KOPT-K1 (cell line): ENCODE results near the gene GSDME.

Experiments used
- H3K27ac ChIP-seq: fragments of 200-600 bp; sonication (generic); 2 replicates; pipeline ENCODE4 v1.5.1; 2016; ENCODE audit warnings: antibody characterized with exemption, mild to moderate bottlenecking, low read depth, low read length; ENCODE audit not compliant: poor library complexity, severe bottlenecking
- H3K36me3 ChIP-seq: fragments of 200-600 bp; sonication (generic); 2 replicates; pipeline ENCODE4 v1.5.1; 2017; ENCODE audit warnings: antibody characterized with exemption, mild to moderate bottlenecking, low read length, moderate library complexity; ENCODE audit not compliant: insufficient read depth
- H3K9me3 ChIP-seq: fragments of 200-600 bp; sonication (generic); 2 replicates; pipeline ENCODE4 v1.5.1; 2017; ENCODE audit warnings: antibody characterized with exemption, low read length, mild to moderate bottlenecking; ENCODE audit not compliant: insufficient read depth, poor library complexity, severe bottlenecking

The GSDME gene

DNA sequence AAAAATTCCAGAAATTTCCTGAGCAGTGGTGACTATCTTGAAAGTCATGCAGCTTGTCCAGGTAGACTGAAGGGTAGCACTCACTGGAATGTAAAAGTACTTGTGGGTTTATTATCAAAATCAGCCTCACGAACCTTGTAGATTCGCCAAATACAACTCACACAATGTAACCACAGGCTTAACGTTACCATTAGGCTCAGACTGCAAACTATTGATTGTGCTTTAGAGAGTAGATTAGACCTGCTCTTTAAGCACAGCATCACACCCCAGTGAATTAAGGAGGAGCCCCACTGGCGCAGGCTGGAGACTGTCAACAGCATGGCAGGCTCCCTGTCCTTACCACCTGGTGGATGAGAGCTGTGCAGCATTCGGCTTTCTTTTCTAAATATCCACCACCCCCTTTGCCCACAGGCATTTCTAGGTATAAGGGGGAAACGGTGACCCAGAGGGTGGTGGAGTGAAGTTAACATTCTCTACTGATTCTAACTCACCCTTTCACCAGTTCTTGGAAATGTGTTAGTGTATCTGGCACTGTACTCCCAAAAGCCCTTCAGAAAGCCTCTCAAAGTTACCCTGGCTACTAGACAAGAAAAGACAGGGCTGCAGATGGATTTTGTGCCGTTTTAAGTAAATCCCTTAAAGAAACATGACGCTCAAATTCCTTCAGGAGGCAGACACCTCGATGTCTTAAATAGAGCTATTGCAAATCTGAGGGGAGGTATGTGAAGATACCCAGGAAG lies 56.6 kb downstream of the GSDME start:
- Histone ChIP-seq H3K9me3 (no peaks in the 10 kb centered on the region), H3K27ac (no peak overlapping the region), H3K36me3 (no peaks in the 10 kb centered on the region)

DNA sequence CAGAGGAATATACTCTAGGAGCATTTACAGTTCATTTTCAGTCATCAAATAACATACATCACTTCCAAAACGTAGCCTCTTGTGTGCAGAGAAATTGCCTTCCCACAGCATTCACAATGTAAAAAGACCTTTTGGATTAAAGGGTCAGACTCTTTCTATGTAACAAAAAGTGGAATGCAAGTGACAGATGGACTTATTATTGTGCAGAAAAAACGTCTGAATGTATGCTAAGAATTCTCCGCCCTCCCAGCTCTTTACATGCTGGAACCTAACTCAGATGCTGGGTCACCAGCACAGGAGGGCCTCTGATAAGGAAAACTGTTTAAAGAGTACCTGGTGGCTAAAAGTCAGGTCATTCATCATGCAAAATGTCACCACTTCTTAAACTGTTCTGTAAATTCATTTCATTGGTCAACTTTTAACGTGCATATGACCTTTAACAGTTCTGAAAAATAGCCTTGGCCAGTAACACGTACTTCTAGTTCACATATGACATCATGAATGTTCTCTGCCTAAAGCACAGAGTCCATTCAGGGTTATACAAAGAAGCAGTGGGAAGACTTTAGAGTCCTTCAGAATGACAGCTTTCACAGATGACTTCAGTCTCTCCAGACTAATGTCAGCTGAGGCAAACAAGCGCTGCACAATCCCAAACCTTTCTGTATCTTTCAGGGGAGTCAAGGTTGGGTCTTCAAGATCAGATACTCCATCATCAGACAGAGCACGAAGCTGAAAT lies 58.6 kb downstream of the GSDME start:
- no peaks in the 10 kb centered on the region for H3K9me3 ChIP-seq
- H3K36me3 ChIP-seq, result no peaks in the 10 kb centered on the region
- H3K27ac ChIP-seq, result no peak overlapping the region

DNA sequence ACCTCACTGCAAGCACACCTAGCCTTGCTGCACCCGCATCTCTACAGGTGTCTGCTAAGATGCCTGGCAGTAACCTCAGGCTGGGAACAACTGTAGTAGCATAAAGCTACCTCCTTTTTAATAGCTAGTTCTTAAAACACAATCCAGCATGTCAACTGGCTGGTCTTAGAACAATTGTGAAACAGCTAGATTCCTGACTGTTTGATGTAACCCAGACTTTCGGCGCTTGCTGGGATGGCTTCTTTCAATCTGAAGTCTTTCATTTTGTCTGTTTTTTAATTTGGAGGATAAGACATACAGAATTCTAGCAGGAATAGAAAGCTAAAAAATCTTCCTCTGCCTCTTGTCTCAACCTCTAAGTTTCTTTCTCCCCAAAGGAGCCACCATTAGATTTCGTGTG lies 59.8 kb downstream of the GSDME start:
- Histone ChIP-seq H3K36me3 (no peaks in the 10 kb centered on the region), H3K27ac (no peak overlapping the region), H3K9me3 (no peaks in the 10 kb centered on the region)

DNA sequence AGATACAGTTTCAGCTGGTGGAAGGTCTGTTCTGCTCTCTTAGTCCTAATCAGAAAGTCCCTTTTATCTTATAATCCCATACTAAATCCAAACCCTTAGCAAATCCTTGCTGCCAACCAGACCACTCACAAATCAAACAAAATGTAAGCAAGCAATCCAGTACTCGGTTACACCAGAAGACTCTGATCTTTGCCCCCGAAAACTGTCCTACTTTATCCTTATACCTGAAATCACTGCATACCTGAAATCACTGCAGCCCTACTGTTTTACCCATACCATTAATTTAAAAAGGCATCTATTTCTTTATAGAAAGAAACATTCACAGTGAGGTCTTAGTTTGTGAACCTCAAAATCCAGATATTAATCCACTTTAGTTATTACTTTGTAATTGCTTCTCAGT lies 64.7 kb downstream of the GSDME start:
- Histone ChIP-seq H3K9me3 (no peaks in the 10 kb centered on the region), H3K27ac (no peak overlapping the region), H3K36me3 (no peaks in the 10 kb centered on the region)

DNA sequence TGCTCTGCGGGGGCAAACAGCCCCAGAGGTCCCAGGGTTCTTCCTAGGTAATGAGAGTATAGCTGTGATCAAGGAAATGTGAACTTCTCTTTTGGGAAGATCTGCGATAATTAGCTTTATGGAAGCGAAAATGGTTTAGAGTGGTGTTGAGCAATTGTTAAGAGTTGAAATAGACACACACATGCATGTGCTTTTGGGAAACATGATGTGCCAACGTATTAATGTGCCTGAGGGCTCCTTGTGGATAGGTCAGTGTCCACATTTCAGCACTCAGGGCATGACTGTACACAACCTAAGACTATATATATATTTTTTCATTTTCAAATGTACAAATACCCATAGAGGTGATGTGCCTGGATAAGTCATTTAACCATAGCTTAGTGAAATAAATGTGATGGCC lies 67.0 kb downstream of the GSDME start:
- Histone ChIP-seq H3K9me3 (no peaks in the 10 kb centered on the region), H3K36me3 (no peaks in the 10 kb centered on the region), H3K27ac (no peak overlapping the region)

DNA sequence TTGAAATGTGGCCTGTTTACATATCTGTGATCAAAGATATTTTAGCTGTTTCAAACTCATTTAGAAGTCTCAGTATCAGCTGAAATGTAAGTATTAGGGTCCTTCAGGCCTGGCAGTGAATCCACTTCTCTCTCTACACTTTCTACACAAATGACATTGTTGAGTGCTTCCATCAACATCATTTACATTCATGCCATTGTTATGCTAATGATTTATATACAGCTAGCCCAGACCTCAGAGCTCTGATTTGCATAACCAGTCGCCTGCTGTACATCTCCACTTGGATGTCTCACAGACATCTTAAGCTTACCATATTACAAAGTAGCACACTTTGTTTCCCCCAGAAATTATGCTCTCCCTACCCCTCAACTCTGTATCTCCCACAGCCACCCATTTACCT lies 71.6 kb downstream of the GSDME start:
- Histone ChIP-seq H3K9me3 (no peaks in the 10 kb centered on the region), H3K36me3 (no peaks in the 10 kb centered on the region), H3K27ac (no peak overlapping the region)

DNA sequence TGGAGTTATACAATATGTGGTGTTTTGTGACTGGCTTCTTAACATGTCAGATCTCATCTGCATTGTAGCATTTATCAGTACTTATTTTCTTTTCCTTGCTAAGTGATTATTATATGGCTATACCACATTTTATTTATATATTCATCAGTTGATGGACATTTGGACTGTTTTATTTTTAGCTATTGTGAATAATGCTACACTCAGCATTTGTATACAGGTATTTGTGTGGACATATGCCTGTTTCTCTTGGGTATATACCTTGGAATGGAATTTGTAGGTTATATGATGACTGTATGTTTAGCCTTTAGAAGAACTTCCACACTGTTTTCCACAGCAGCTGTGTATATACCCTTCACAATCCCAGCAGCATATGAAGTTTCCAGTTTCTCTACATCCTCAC lies 86.5 kb downstream of the GSDME start:
- no peaks in the 10 kb centered on the region for H3K9me3 ChIP-seq
- no peaks in the 10 kb centered on the region for H3K36me3 ChIP-seq
- no peak overlapping the region for H3K27ac ChIP-seq

DNA sequence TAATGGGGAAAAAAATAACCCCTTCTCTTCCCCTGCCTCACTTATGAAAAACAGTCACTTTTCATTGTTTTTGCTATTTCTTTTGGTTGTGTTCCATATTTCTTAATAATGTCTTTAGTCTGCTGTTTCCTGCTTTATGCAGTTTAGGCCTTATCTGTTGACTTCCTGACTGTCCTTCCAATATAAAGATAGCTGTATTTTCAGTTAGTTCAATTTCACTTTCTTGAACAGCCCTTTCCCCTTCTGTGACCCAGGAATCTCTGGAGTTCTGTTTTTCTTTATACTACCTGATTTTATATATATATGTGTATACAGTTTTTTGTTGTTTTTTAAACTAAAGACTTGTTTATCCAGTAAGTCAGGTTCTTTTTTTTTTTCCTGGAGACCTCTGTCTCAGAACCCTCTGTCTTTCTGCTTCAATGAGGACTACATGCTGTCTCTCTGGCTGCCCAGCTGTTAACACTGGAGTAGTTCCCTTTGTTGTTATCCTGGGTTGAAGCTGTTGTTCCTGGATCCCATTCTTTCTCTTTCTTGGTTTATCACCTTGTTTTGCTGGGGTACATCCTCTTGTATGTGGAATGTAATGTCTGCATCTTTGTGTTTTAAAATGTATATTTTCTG lies 87.2 kb downstream of the GSDME start:
- Histone ChIP-seq H3K9me3 (no peaks in the 10 kb centered on the region), H3K27ac (no peak overlapping the region), H3K36me3 (no peaks in the 10 kb centered on the region)

DNA sequence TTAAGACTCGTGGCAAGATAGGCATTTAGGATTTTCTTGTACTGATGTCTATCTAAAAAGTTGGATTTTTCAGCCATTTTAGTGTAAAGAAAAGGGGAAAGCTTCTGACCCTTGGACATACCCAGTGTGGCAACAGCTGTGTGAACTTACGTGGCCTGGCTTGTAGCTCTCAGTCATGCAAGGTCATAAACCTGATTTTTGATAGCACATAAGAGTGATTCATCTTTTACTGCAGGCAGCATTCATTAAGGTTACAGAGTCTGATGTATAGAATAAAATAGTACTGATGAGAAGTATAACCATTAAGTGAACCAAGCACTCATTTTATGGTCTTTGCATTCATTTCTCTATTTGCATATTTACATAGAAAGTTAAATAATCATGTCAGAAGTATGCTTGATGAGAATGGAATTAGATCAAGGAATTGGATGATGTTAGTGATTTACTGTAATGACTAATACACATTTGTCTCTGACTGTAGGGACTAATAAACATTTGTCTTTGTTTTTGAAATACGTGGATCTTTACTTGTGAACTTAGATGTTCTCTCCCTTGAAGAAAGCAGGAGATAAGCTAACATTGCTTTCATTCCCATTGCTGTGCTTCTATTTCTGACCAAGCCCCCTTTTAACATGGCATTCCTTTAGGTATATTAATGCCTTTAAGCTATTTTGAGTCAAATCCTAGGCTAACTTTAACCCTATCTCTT lies 88.2 kb downstream of the GSDME start:
- Histone ChIP-seq H3K36me3 (no peaks in the 10 kb centered on the region), H3K27ac (no peak overlapping the region), H3K9me3 (no peaks in the 10 kb centered on the region)

DNA sequence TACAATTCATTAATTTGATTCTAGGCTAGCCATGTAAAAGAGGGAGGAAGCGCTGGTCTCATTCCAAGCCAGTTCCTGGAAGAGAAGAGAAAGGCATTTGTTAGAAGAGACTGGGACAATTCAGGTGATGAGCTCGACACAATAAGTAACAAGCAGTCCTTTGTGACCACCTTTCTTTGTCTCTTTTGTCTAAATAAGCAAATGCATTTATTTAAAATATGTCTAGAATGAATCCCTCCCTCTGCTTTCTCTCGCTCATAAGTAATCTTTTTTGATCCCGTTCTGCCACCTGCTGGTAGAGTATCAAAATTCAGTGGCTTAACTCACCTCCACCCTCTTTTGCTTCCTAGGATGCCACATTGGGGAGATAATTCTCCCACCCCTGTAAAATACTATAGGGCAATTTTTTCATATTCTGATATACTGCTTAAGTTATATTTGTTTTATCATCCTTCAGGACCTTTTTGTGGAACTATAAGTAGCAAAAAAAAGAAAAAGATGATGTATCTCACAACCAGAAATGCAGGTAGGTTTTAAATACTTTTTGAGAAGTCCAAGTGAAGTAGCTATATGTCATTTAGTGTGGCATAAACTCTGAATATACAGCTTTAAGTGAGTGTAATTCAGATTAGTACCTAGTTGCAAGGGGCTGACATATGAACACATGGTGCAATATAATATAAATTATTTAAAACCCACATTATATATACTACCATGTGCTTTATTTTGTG lies 91.5 kb downstream of the GSDME start:
- H3K36me3 ChIP-seq, result no peaks in the 10 kb centered on the region
- H3K27ac ChIP-seq, result no peak overlapping the region
- H3K9me3 ChIP-seq, result no peaks in the 10 kb centered on the region

DNA sequence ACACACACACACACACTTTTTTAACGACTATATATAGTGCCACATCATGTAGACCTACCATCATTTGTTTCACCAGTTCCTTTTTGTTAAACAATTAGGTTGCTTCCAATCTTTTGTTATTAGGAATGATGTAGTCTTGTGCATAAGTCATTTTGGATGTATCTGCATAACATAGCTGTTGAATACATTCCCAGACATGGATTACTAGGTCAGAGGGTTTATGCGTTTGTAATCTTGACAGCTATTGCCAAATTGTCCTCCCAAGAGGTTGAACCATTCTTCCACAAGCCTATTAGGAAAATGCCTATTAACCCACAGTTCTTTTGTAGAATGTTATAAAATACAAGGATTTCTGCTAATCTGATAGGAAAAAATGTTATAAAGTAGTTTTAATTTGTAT lies 96.7 kb downstream of the GSDME start:
- Histone ChIP-seq H3K9me3 (no peaks in the 10 kb centered on the region), H3K27ac (no peak overlapping the region)

DNA sequence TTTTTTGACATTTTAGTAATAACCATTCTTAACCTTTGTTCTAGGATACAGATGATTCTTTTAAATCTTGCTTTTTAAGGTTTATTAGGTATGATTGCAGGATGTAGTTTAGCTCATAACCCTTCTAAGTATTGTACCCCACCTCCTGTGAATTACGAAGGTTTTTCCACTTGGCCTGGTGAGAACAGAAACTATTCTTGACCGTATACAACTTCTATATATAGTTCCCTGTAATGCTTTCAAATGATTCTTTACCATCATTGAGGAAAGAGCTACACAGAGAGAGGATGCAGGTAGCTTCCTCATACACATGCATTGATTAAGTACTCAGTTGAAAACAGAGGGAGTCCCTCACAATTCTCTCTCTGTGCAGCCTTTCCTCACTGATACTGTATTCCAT lies 97.8 kb downstream of the GSDME start:
- no peaks in the 10 kb centered on the region for H3K36me3 ChIP-seq
- H3K9me3 ChIP-seq, result no peaks in the 10 kb centered on the region
- no peak overlapping the region for H3K27ac ChIP-seq

More for the DNA sequence above, 96.7 kb downstream of the GSDME start:
- H3K36me3 ChIP-seq, result no peaks in the 10 kb centered on the region

DNA sequence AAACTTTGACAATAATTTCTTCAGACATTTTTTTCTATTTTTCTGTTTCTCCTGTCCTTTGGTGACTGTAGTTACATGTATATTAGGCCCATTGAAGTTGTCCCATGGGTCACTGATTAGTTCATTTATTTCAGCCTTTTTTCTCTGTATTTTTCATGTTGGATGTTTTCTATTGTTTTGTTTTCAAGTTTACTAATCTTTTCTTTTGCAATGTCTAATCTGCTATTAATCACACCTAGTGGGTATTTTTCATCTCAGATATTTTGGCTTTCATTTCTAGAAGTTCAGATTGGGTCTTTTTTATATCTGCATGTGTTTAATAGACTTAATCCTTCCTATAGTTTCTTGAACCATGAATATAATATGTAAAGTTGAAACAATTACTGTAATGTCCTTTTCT lies 99.3 kb downstream of the GSDME start:
- Histone ChIP-seq H3K9me3 (no peaks in the 10 kb centered on the region), H3K36me3 (no peaks in the 10 kb centered on the region), H3K27ac (no peak overlapping the region)

DNA sequence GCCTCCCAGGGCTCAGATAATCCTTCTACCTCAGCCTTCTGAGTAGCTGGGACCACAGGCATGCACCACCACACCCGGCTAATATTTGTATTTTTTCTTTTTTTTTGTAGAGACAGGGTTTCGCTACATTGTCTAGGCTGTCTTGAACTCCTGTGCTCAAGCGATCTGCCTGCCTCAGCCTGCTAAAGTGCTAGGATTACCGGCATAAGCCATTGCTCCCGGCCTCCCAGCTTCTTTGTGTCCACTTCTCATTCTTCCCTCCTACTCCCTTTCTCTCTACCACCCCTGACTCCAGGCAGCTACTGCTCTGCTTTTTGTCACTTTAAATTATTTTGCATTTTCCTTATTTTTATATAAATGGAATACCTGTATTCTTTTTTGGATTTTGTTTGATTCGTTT lies 100.7 kb downstream of the GSDME start:
- H3K9me3 ChIP-seq, result no peaks in the 10 kb centered on the region
- no peaks in the 10 kb centered on the region for H3K36me3 ChIP-seq
- no peak overlapping the region for H3K27ac ChIP-seq

DNA sequence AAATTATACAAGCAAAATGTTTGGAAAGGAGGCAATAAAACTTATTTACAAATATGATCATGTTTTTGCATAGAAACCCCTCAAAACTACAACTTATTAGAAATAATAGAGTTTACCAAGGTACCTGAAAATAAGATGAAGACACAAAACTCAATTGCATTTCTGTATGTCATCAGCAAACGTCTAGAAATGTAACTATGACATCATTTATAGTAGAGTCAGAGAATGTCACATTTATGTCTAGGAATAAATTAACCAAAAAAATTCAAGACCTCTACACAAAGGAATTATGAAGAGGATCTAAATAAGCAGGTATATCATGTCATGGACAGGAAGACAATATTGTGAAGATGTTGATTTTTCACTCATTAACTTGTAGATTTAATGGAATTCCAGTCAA lies 103.0 kb downstream of the GSDME start:
- Histone ChIP-seq H3K9me3 (no peaks in the 10 kb centered on the region), H3K27ac (no peak overlapping the region), H3K36me3 (no peaks in the 10 kb centered on the region)
